Measurements from ENCODE around the gene KRT13. TPM values are rescaled to one million over a fixed set of nuclear protein-coding genes. Genes with fewer than 3 reads are reported as not detected.

Gene KRT13
- total and polyA plus RNA-seq, 4 donors = 0.13 to 3.7 (median 2.8) TPM; not detected in 1

GRCh38 chr17:41547378-41547841 lies 42.0 kb upstream of the KRT13 start:
- TF ChIP-seq FOXA2 (IDR thresholded peaks at IDR 0.05) (no peak), TAF1 (conservative IDR thresholded peaks at IDR 0.05) (no peak), GABPA (IDR thresholded peaks at IDR 0.05 in 1 of 2, conservative IDR thresholded peaks at IDR 0.05 in 1 of 2) (no peak), SP1 (IDR thresholded peaks at IDR 0.05) (no peak), YY1 (IDR thresholded peaks at IDR 0.05) (no peak), EGR1 (IDR thresholded peaks at IDR 0.05; ENCODE audit: low read depth in 2 of 2) (no peak), HNF4G (IDR thresholded peaks at IDR 0.05) (no peak), FOXA1 (IDR thresholded peaks at IDR 0.05) (no peak), HNF4A (conservative IDR thresholded peaks at IDR 0.05) (no peak), ZBTB33 (IDR thresholded peaks at IDR 0.05) (no peak), CTCF (IDR thresholded peaks at IDR 0.05; ENCODE audit: low read depth, low read length, missing input control) (no peak)
- Histone ChIP-seq H3K4me3 (ENCODE audit: low read depth in 1 of 3, low read length in 3 of 3) (no peak overlapping the region), H3K9ac (ENCODE audit: low read depth in 1 of 2, low read length in 2 of 2) (no peak overlapping the region), H3K27ac (ENCODE audit: low read depth in 1 of 2, low read length in 2 of 2) (no peak overlapping the region), H3K4me1 (ENCODE audit: control insufficient read depth in 4 of 4, insufficient read depth in 4 of 4, low read length in 3 of 4) (peaks cover 3 to 8% (median 6%) of the 10 kb centered on the region in 4 donors), H3K36me3 (ENCODE audit: control insufficient read depth in 4 of 4, insufficient read depth in 3 of 4, low read depth in 1 of 4, low read length in 3 of 4) (no peaks in the 10 kb centered on the region), H3K9me3 (ENCODE audit: control insufficient read depth in 4 of 4, low read length in 3 of 4) (peaks cover 0 to 3% (median under 1%) of the 10 kb centered on the region in 4 donors), H3K27me3 (ENCODE audit: control insufficient read depth in 4 of 4, insufficient read depth in 4 of 4, low read length in 3 of 4) (peaks cover 0 to 5% (median 0%) of the 10 kb centered on the region in 4 donors)
- DNase-seq (ENCODE audit: low spot score) = no peak
- 72% methylated on average over 9 of the region's 9 CpGs for WGBS

GRCh38 chr17:41546819-41547218 lies 41.4 kb upstream of the KRT13 start:
- no peak overlapping the region for H3K9ac ChIP-seq (ENCODE audit: low read depth in 1 of 2, low read length in 2 of 2)
- WGBS = 96% methylated on average over 3 of the region's 3 CpGs
- TF ChIP-seq NR2F2 (IDR thresholded peaks at IDR 0.05) = no peak
- no peak for TF ChIP-seq ZBTB33 (IDR thresholded peaks at IDR 0.05)
- peaks cover 0 to 3% (median under 1%) of the 10 kb centered on the region in 4 donors for H3K9me3 ChIP-seq (ENCODE audit: control insufficient read depth in 4 of 4, low read length in 3 of 4)
- DNase-seq (ENCODE audit: low spot score) = no peak
- no peaks in the 10 kb centered on the region for H3K36me3 ChIP-seq (ENCODE audit: control insufficient read depth in 4 of 4, insufficient read depth in 3 of 4, low read depth in 1 of 4, low read length in 3 of 4)
- peaks cover 0 to 5% (median 0%) of the 10 kb centered on the region in 4 donors for H3K27me3 ChIP-seq (ENCODE audit: control insufficient read depth in 4 of 4, insufficient read depth in 4 of 4, low read length in 3 of 4)
- H3K27ac ChIP-seq (ENCODE audit: low read depth in 1 of 2, low read length in 2 of 2) = no peak overlapping the region
- H3K4me3 ChIP-seq (ENCODE audit: low read depth in 1 of 3, low read length in 3 of 3) = no peak overlapping the region
- peaks cover 3 to 8% (median 6%) of the 10 kb centered on the region in 4 donors for H3K4me1 ChIP-seq (ENCODE audit: control insufficient read depth in 4 of 4, insufficient read depth in 4 of 4, low read length in 3 of 4)
